HG03354 (cell line): Measurements from ENCODE around the gene LYZL6.

Source experiments
- ATAC-seq: cut with Tn5 transposase; IDR thresholded peaks from one replicate; pipeline ENCODE4 v1.9.1; 2021; ENCODE audit warnings: mild to moderate bottlenecking; ENCODE audit not compliant: unreplicated experiment, poor library complexity, severe bottlenecking

Gene LYZL6

GRCh38 chr17:35943537-35943936 lies at the start of gene LYZL6:
LYZL6 (minus strand) TSS chr17:35943713; CDS start chr17:35939356, 4,357 bp downstream.
- ATAC-seq = no peak

- ATAC-seq = no peak
Measured at GRCh38 chr17:35991075-35991474, 47.6 kb upstream of the LYZL6 start.

- no peak for ATAC-seq
Measured at GRCh38 chr17:35988164-35988563, 44.7 kb upstream of the LYZL6 start.

- no peak for ATAC-seq
Measured at GRCh38 chr17:35986643-35987042, 43.1 kb upstream of the LYZL6 start, which contains the start of gene CCL14. CCL14 (minus strand) TSS chr17:35986729; CDS start chr17:35986649, 80 bp downstream.

- ATAC-seq = no peak
Measured at GRCh38 chr17:35984140-35984539, 40.6 kb upstream of the LYZL6 start.

- no peak for ATAC-seq
Measured at GRCh38 chr17:35982409-35983191, 39.1 kb upstream of the LYZL6 start.

GRCh38 chr17:35981908-35982330 lies 38.4 kb upstream of the LYZL6 start:
- ATAC-seq = no peak

GRCh38 chr17:35981246-35981645 lies 37.7 kb upstream of the LYZL6 start, which contains the start of gene CCL16:
CCL16 (minus strand) TSS chr17:35981497; CDS start chr17:35981420, 77 bp downstream.
- ATAC-seq = no peak

- ATAC-seq = no peak
Measured at GRCh38 chr17:35978346-35978745, 34.8 kb upstream of the LYZL6 start.

- ATAC-seq = no peak
Measured at GRCh38 chr17:35977509-35977908, 34.0 kb upstream of the LYZL6 start.

- ATAC-seq = no peak
Measured at GRCh38 chr17:35973333-35974260, 30.1 kb upstream of the LYZL6 start.

- no peak for ATAC-seq
Measured at GRCh38 chr17:35972945-35973332, 29.4 kb upstream of the LYZL6 start.

- ATAC-seq = no peak
Measured at GRCh38 chr17:35972535-35972934, 29.0 kb upstream of the LYZL6 start.

GRCh38 chr17:35972066-35972465 lies 28.6 kb upstream of the LYZL6 start:
- no peak for ATAC-seq

GRCh38 chr17:35969558-35970380 lies 26.3 kb upstream of the LYZL6 start:
- ATAC-seq = no peak

GRCh38 chr17:35968520-35969054 lies 25.1 kb upstream of the LYZL6 start:
- ATAC-seq = no peak

- ATAC-seq = no peak
Measured at GRCh38 chr17:35965272-35965671, 21.8 kb upstream of the LYZL6 start.

- no peak for ATAC-seq
Measured at GRCh38 chr17:35963663-35964062, 20.1 kb upstream of the LYZL6 start.

- no peak for ATAC-seq
Measured at GRCh38 chr17:35953720-35954119, 10.2 kb upstream of the LYZL6 start.
